ENCODE measurements around the gene USP49. TPM values are rescaled to one million over a fixed set of nuclear protein-coding genes. Genes with fewer than 3 reads are reported as not detected.

USP49 gene
- total RNA-seq, 2 experiments from 2014 or later: 9.0 to 17.8 TPM

DNA sequence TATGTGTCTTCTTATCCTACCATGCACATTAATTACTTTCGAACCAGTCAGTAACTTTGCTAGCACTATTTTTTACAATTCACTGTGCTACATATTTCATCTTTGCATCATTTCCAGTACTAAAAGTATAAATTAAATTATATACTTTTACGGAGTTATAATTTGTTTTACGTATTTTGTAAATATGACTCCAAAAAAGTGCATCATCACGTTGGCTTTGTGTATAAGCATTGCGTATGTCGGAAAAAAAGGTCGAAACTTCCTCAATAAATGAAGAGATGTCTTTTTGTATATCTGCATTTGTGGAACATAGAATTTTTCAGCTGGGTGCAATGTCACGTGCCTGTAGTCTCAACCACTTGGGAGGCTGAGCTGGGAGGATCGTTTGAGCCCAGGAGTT, 52.0 kb downstream of the USP49 start:
- TF ChIP-seq EZH2phosphoT487 (IDR thresholded peaks at IDR 0.05; ENCODE audit: borderline replicate concordance, low read depth, low read length): no peak
- POLR2A ChIA-PET: interaction anchor here (1.5 kb wide), 1 partner anchor 10 kb away, joined by 3 read pairs; no protein-coding TSS in a partner anchor
- no peak overlapping the region for H3K4me3 ChIP-seq (ENCODE audit: low read depth, low read length, poor library complexity, severe bottlenecking)
- H3K9me3 ChIP-seq (ENCODE audit: low read length): no peaks in the 10 kb centered on the region
- H3K9me2 ChIP-seq (ENCODE audit: insufficient read depth, low read length): no peaks in the 10 kb centered on the region
- intact Hi-C loops (cut with micrococcal nuclease; ENCODE audit: unreplicated experiment): no loop called here
- no peak overlapping the region for H3K27ac ChIP-seq (ENCODE audit: low read depth, low read length, poor library complexity, severe bottlenecking)
- H2AFZ ChIP-seq (ENCODE audit: low read length): no peak overlapping the region
- no TSS peak for BruUV-seq (replicated peaks)
- no peaks in the 10 kb centered on the region; the same call in 1 of the 2 replicates for H3K79me2 ChIP-seq (ENCODE audit: insufficient read depth, low read depth, low read length)
- H3K4me1 ChIP-seq (ENCODE audit: insufficient read depth, low read length, poor library complexity, severe bottlenecking): peaks cover 7% of the 10 kb centered on the region
- no peak for DNase-seq (ENCODE audit: low spot score)
- CTCF ChIA-PET (ENCODE audit: unreplicated experiment): no interaction called here
- no peaks in the 10 kb centered on the region for H4K20me1 ChIP-seq (ENCODE audit: insufficient read depth, low read length)
- peaks cover 3% of the 10 kb centered on the region for H3K36me3 ChIP-seq (ENCODE audit: insufficient read depth, low read length)
- no peak overlapping the region for H3K4me2 ChIP-seq (ENCODE audit: low read length)

DNA sequence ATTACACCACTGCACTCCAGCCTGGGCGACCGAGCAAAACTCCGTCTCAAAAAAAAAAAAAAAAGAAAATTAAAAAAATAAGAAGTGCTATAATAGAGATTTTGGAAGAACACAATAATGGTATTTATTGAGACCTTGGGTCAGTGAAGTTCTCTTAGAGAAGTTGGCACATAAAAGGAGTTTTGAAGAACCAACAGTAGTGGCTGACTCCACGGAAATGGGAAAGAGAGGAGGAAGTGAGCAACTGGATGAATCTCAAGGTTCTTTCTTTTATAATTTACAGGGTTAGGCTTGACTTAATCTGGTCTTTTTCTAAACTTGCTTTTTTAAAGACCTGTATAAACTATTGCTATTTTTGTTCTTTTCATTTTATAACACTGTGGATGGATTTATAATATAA, 54.8 kb downstream of the USP49 start:
- Histone ChIP-seq H3K4me2 (ENCODE audit: low read length) (no peak overlapping the region), H3K4me1 (ENCODE audit: insufficient read depth, low read length, poor library complexity, severe bottlenecking) (no peaks in the 10 kb centered on the region), H3K4me3 (ENCODE audit: low read depth, low read length, poor library complexity, severe bottlenecking) (no peak overlapping the region), H4K20me1 (ENCODE audit: insufficient read depth, low read length) (no peaks in the 10 kb centered on the region), H3K79me2 (ENCODE audit: insufficient read depth, low read depth, low read length) (no peaks in the 10 kb centered on the region), H3K9me3 (ENCODE audit: low read length) (no peaks in the 10 kb centered on the region), H3K9me2 (ENCODE audit: insufficient read depth, low read length) (no peaks in the 10 kb centered on the region), H3K36me3 (ENCODE audit: insufficient read depth, low read length) (no peaks in the 10 kb centered on the region; the same call in 1 of the 2 replicates), H3K27ac (ENCODE audit: low read depth, low read length, poor library complexity, severe bottlenecking) (no peak overlapping the region), H2AFZ (ENCODE audit: low read length) (no peak overlapping the region)
- no peak for DNase-seq (ENCODE audit: low spot score)
- BruUV-seq (replicated peaks): no TSS peak
- POLR2A ChIA-PET: no interaction called here
- intact Hi-C loops (cut with micrococcal nuclease; ENCODE audit: unreplicated experiment): no loop called here
- CTCF ChIA-PET (ENCODE audit: unreplicated experiment): no interaction called here
- TF ChIP-seq EZH2phosphoT487 (IDR thresholded peaks at IDR 0.05; ENCODE audit: borderline replicate concordance, low read depth, low read length): no peak
- TF ChIP-seq, protein P1, sequence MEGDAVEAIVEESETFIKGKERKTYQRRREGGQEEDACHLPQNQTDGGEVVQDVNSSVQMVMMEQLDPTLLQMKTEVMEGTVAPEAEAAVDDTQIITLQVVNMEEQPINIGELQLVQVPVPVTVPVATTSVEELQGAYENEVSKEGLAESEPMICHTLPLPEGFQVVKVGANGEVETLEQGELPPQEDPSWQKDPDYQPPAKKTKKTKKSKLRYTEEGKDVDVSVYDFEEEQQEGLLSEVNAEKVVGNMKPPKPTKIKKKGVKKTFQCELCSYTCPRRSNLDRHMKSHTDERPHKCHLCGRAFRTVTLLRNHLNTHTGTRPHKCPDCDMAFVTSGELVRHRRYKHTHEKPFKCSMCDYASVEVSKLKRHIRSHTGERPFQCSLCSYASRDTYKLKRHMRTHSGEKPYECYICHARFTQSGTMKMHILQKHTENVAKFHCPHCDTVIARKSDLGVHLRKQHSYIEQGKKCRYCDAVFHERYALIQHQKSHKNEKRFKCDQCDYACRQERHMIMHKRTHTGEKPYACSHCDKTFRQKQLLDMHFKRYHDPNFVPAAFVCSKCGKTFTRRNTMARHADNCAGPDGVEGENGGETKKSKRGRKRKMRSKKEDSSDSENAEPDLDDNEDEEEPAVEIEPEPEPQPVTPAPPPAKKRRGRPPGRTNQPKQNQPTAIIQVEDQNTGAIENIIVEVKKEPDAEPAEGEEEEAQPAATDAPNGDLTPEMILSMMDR (conservative IDR thresholded peaks at IDR 0.05; ENCODE audit: low read length): no peak

DNA sequence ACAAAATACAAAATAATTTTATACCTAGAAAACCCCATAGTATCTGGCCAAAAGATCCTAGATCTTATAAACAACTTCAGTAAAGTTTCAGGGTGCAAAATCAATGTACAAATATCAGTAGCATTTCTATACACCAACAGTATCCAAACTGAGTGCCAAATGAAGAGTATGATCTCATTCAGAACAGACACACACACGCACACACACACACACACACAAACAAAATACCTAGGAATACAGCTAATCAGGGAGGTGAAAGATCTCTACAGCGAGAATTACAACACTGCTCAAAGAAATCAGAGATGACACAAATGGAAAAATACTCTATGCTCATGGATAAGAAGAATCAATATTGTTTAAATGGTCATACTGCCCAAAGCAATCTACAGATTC, 58.5 kb downstream of the USP49 start:
- DNase-seq (ENCODE audit: low spot score): no peak
- Histone ChIP-seq H3K79me2 (ENCODE audit: insufficient read depth, low read depth, low read length) (no peaks in the 10 kb centered on the region), H4K20me1 (ENCODE audit: insufficient read depth, low read length) (no peaks in the 10 kb centered on the region), H3K9me3 (ENCODE audit: low read length) (no peaks in the 10 kb centered on the region), H3K36me3 (ENCODE audit: insufficient read depth, low read length) (peaks cover 13% of the 10 kb centered on the region; the same call in 1 of the 2 replicates), H2AFZ (ENCODE audit: low read length) (no peak overlapping the region), H3K4me1 (ENCODE audit: insufficient read depth, low read length, poor library complexity, severe bottlenecking) (no peaks in the 10 kb centered on the region), H3K9me2 (ENCODE audit: insufficient read depth, low read length) (no peaks in the 10 kb centered on the region), H3K4me3 (ENCODE audit: low read depth, low read length, poor library complexity, severe bottlenecking) (no peak overlapping the region), H3K4me2 (ENCODE audit: low read length) (no peak overlapping the region), H3K27ac (ENCODE audit: low read depth, low read length, poor library complexity, severe bottlenecking) (no peak overlapping the region)
- POLR2A ChIA-PET: no interaction called here
- no peak for TF ChIP-seq EZH2phosphoT487 (IDR thresholded peaks at IDR 0.05; ENCODE audit: borderline replicate concordance, low read depth, low read length)
- TF ChIP-seq, protein P1 (conservative IDR thresholded peaks at IDR 0.05; ENCODE audit: low read length): no peak
- BruUV-seq (replicated peaks): no TSS peak
- intact Hi-C loops (cut with micrococcal nuclease; ENCODE audit: unreplicated experiment): no loop called here
- CTCF ChIA-PET (ENCODE audit: unreplicated experiment): no interaction called here

Measured in OCI-LY7 (cell line).